ENCODE measurements around the gene C2orf76.
"Not testable (repeated sequence)": the region's sequence is repeated elsewhere in the genome, so short reads cannot be mapped to it uniquely, and the experiment has no call there.

C2orf76 gene

DNA sequence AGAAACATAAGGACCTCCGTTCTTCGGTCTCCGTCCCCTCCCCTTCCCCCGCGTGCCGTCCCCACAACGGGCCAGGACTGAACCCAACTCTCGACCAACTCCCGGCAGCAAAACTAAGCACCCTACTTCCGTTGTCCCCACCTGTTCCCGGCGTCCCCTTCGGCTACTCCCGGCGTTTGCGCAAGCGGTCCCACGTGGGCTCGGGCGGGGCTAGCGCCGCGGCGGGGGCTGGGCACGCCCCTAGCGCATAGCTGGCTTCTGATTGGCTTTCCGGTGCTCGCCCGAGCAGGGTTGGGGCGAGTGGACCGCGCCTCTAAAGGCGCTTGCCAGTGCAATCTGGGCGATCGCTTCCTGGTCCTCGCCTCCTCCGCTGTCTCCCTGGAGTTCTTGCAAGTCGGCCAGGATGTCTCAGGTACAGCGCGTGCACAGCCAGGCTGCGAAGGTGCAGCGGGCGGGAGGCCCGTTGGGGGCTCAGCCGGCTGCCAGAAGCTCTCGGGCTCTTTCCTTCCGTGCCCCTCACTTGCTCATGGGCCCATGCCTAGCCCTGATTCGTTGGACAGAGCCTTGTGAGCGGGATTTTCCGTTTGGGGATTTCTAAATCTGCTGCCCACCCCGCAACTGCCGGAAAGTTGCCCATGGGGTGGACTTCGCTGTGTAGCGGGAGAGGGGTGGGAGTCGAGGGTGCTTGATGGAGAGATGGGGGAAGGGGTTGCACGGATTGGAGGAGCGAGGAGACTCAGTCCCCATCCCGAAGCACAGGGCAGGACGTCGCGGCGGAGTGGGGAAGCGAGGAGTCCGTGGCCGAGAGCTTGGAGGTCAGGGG is at the start of gene C2orf76, which contains the start of gene DBI:
Gene C2orf76, minus strand, starts transcription at position 186 of the 823 bp plus-strand sequence. CDS start 26,875 bp downstream, outside the sequence.
Gene DBI, plus strand, starts transcription at position 329 of the 823 bp plus-strand sequence. Its CDS starts 75 bp downstream, at position 404.
- DNase-seq: peak; percentile 91

DNA sequence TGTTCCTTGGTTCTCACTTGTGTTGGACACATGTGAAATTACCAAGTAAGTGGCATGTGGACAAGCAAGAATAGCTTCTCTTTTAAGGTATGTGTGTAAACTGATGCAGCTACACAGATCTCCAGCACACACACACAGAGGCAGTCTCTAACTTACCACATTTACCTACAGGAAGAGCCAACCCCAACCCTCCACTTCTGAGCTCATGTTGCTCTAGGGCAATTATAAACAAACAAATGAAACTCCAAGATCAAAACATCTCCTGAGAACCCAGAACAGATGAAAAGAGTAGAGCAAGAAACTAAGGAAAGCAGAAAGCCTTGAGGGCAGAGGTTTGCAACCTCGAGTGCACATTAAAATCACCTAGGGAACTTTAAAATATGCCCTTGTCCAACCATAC is 49.0 kb upstream of the C2orf76 start:
- DNase-seq: no peak

DNA sequence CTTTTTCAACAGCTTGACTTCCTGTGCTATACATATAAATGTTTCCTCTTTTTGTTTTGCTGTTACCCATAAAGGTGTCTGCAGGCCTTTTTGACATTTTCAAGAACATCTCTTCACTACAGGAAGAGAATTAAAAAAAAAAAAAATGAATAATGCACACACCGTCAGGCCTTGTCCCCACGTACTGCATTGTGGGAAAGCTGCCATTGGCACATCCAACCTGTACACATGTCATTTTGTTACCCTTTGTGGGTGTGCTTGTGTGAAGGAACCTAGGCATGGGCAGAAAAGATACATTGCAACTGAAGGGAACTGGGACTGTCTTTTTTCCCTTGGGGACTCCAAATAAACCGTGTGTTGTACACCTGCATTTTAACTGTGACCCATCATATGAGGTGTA is 48.3 kb upstream of the C2orf76 start:
- no peak for DNase-seq

DNA sequence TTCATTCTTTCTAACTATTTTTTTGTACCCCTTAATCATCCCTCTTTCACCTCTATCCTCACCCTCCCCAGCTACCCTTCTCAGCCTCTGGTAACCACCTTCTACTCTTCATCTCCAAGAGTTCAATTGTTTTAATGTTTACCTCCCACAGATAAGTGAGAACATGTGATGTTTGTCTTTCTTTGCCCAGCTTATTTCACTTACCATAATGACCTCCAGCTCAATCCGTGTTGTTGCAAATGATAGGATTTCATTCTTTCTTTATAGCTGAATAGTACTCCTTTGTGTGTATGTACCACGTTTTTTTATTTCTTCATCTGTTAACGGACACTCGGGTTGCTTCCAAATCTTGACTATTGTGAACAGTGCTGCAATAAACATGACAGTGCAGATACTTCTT is 42.9 kb upstream of the C2orf76 start:
- no peak for DNase-seq

DNA sequence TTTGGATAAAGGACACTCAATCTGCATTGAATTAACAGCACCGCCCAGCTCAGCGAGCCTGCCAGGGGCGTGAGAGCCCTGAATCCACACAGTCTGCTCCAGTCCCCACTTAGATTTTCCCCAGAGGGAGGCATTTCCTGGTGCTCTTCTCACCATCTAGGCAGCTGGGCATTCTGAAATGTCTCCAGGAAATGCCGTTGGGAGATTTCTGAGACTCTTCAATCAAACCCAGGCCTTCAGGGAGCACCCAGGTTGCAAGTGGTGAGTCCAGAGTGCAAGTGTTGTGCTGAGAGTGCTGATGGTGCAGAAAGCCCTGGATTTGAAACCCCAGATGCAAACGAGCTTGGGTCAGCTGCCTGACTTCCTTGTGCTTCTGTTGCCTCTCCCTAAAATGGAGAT is 41.6 kb upstream of the C2orf76 start:
- no peak for DNase-seq

DNA sequence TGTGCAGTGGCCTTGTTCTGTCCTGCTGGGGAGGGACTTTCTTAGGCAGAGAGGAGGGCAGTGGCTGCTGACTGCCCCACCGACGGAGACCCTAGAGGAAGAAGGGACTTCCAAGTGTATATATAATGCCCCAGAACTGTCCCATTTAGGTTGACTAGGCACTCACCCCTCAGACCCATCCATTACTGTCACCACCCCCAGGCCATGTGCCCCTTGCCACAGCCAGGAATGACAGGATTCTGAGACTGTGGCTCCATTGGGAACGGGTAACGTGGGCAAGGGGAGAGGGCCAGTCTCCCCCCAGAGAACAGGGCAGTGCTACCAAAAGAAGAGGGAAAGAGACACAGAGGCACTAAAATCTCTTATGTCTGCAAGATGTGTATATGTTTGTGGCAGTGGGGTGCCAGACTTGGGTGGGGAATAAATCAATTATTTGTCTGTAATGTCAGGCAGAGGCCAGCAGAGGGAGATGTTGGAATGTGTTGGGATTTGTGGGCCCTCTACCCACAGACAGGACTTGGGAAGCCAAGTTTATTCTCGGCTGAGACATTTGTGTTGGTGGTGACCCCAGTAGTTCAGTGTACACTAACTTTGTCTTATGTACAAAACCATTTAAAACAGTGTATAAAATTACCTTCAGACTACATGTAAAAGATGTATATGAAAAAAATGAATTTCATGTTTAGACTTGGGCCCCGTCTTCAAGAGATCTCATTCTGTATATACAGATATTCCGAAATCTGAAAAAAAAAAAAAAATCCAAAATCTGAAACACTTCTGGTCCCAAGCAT is 41.0 kb upstream of the C2orf76 start:
- DNase-seq: peak; percentile 19

DNA sequence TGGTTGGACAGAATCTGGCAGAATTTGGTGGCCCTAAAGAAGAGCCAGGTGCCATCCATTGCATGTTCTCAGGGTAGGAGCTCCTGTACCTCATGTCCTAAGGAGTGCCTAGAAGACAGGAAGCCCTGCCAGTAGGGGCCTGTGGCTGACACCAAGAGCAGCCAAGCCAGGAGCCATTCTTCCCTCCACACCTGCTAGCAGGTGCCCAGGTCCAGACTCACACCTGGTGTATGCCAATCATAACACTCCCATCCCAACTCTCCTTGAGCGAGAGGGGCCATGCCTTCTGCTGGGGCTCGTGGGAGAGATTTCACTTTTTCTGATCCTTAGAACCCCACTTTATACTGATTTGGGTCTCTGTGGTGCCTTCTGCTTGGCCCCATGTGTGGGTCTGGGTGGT is 38.5 kb upstream of the C2orf76 start:
- DNase-seq: no peak

DNA sequence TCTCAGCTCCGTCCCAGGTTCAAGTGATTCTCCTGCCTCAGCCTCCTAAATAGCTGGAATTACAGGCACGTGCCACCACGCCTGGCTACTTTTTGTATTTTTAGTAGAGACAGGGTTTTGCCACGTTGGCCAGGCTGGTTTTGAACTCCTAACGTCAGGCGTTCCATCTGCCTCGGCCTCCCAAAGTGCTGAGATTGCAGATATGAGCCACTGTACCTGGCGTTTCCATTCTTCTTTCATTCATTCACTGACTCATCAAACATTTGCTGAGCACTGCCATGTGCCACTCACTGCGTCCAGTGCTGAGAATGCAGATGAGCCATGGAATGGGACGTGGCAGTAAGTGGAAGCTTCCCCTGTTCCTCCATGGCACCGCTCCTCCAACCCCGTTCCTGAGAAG is 37.0 kb upstream of the C2orf76 start:
- DNase-seq: not testable (repeated sequence)

DNA sequence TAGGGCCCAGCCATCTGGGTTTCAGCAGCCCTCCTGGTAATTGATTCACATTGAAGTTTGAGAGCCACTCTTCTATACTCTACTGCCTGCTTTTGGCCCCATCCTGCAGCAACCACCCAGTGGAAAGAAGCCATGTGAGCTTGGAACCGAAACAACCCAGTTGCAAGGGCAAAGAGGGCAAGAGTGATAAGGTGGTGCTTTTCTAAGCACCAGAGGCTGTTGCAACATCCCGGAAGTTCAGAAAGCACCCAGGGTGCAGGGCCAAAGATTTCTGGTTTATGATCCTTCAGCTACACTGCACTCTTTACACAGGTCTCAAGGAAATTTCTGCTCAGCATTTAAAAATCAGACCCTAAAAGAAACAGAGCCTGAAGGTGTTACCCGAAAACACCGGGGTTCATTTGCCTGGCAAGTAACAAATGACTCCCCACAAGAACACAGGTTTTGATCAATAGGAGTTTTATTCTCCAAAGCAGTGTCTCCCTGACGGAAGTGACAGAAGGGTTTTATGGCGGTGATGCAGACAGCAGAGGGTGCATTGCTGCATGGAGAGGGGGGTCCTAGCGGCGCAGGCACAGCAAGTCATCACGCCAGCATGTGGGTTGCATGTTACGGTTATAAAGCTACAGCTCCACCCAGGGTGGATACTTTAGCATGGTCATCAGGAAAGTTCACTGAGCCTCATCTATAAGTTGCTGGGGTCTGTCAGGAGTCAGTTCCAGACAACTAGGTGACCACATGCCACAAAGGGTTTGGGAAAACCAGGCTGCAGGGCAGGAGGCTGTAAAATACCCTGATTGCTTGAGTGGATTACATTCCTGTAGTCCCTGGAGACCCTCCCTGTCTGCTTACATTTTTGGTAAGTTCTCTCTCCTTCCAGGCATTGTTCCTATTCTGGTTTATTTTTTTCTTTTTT is 36.3 kb upstream of the C2orf76 start:
- DNase-seq: no peak

DNA sequence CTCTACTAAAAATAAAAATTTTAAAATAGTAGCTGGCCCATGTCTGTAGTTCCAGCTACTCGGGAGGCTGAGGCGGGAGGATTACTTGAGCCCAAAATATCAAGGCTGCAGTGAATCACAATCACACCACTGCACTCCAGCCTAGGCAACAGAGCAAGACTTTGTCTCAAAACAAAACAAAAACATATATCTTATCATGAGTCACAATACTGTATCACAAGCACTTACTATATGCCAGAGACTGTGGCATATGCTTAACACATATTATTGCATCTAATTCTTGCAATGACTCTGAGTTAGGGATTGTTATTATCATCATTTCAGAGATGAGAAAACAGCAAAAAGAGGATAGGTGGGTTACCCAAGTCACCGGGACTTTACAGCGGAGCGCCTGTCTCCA is 35.5 kb upstream of the C2orf76 start:
- DNase-seq: no peak

DNA sequence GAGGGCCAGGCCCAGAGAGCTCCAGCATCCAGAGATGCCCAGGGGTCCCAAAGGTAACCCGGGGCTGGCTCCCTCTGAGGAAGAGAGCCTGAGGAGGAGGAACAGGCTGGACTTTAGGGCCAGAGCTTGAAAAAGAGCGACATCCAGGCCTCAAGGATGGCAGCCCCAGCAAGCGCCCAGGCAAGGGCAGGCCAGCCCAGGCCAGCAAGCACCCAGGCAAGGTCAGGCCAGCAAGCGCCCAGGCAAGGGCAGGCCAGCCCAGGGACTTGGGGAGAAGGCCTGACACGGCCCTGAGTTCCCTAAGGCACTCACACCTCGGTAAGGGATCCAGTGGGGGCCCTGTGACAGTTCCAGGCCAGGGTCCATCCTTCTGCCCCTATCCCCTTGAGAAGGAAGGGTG is 30.6 kb upstream of the C2orf76 start:
- no peak for DNase-seq

DNA sequence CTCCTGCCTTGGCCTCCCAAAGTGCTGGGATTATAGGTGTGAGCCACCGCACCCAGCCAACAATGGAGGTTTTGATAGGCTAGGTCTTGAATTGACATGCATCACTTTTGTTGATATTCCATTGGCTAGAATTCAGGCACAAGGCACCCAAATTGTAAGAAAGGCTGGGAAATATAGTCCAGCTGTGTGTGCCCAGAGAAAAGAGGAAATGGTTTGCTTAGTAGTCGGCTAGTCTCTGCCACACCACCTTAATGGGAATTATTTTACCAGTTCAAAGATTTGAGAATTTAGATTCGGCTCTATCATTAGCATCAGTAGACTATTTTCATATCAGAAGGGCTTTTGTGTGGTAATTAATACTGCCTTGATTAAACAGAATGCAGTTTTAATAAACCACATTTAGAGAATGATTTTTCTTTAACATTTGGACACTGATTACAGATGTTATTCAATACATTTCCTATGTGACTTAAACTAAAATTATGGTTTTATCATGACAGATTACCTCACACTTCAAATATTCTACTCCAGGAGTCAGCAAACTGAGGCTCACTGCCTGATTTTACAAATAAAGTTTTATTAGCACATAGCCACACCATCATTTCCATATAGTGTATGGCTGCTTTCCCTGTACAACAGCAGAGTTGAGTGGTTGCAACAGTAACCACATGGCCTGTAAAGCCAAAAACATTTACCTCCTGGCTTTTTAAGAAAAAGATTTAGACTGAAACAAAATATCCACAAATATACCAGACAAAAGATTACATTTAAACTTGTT is 27.5 kb upstream of the C2orf76 start:
- no peak for DNase-seq

DNA sequence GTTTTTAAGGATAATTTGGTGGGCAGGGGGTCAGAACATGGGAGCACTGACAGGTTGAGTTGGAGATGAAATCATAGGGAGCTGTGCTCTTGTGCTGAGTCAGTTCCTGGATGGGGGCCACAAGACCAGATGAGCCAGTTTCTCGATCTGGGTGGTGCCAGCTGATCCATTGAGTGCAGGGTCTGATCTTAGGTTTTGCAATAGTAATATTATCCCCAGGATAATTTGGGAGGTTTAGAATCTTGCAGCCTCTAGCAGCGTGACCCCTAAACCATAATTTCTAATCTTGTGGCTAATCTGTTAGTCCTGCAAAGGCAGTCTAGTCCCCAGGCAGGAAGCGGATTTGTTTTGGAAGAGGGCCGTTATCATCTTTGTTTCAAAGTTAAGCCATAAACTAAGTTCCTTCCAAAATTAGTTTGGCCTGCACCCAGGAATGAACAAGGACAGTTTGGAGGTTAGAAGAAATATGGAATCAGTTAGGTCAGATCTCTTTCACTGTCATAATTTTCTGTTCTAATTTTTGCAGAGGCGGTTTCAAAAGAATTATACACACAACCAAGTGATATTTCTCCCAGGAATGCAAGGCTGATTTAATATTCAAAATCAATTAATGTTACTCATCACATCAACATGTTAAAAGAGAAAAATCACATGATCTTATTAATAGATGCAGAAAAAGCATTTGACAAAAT is 23.1 kb upstream of the C2orf76 start:
- no peak for DNase-seq

DNA sequence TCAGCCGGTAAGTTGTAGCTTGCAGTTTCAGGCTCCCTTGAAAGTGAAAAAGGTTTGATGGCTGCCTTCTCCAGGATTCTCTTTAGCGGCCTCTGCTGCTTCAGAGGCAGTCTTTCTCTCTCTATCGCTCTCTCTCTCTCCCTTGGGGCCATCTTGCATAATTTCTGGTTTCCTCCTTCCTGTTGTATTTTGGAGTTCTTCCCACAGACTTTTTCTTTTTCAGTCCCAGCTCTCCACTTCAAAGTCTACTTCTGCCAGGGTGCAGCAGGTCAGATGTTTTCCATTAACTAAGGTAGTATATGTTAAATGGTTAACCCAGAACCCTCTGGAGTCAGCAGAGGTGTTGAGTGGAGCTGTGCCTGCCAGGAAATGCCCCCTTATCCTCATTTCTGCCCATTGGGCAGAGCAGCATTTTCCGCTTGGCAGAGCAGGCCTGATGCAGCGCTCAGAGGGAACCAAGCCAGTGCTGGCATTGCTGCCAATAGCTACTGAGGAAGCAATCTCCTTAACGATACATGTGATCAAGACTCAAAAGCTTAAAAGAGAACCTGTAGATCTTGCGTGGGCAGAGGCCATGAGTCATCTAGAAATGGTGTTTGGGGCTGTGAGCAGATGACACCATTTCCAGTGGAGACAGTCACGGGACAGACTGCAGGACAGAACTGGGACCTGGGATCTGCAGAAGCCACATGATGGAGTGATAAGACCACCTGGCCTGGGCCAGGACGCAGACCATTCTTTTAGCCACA is 20.9 kb upstream of the C2orf76 start:
- DNase-seq: no peak

DNA sequence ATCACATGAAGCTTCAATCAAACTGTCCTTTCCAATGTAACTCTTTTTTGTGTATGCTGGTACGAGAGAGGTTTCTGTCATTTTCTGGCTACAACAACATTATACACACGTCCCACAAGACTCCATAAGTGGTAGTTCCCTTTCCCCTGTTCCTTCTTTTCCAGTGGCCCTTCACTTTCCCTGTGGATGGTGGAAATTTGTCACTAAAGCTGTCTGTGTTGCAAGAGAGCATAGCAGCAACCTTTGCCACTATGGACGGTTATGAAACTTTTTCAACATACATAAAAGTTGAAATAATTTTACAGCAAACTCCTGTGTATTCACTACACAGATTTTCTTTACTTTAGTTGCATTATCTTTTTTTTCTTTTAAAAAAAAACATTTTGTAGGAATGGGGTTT is 18.8 kb upstream of the C2orf76 start:
- DNase-seq: no peak

DNA sequence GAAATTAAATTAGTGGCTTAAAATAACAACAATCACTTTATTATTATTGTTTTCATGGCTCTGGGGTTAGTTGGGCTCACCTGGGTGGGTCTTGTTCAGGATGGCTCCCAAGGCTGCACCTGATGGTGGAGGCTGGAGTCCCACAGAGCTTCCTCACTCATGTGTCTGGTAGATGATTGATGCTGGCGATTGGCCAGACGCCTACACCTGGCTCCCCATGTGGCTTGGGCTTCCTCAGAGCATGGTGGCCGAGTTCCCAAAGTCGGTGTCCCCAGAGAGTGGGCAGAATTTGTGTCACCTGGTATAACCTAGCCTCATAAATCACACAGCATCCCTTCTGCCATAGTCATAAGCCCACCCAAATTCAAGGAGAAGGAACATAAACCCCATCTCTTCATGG is 18.3 kb upstream of the C2orf76 start:
- no peak for DNase-seq

DNA sequence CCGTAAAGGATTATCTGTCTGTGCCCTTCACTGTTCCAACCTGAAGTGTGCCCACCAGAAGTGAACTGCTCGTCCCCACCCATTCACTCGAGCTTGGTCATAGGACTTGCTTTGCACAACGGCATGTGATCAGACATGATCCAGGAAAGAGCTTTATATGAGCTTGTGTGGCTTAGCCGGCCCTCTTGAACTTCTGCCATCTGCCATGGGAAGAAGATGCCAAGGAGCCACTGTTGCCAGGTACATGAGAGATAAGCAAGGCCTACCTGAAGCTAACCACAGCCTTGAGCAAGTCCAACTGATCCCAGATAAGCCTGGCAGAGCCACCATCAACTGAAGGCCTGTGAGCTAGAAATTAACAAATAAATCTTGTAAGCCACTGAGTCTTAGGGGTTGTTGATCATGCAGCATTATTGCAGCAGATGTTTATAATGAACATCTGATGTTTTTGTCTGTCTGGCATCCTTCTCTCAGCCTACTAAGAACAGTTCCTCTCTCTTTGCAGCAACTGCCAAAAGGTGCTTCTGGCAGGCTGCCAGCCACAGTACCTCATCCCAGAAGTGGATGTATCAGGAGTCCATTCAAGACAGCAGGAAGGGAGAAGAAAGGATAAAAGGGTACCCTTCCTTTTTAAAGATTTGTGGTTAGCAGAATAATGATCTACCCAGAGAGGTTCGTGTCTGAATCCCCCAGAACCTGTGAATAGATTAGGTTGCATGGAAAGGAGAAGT is 16.9 kb upstream of the C2orf76 start:
- peak; percentile 42 for DNase-seq

DNA sequence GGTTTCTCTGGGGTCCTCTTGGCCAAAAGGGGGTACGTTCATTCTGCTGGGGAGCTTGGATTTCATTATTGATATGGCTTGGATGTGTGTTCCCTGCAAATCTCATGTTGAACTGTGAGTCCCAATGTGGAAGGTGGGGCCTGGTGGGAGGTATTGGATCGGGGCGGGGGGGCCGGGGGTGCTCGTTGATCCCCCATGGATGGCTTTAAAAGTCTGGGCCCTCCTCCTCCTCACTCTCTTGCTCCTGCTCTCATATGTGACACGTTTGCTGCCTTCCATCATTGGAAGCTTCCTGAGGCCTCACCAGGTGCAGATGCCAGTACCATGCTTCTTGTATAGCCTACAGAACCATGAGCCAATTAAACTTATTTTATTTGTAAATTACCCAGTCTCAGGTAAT is 11.9 kb upstream of the C2orf76 start:
- no peak for DNase-seq

DNA sequence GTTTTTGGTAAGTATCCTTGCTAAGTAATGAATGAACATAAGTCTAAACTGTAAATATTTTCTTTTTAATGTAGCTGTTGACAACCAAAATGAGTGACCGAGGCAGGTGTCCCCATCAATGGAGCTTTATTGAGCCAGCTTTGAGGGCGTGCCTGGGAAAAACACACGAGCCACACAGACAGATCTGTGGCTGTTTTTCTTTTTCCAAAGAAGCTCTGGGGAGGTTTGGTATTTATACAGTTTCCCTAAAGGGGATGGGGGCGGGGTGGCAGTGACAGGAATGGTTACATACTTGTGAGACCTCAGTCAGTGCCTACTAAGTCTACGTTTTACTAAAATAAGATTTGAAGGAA is 11.3 kb upstream of the C2orf76 start:
- no peak for DNase-seq

DNA sequence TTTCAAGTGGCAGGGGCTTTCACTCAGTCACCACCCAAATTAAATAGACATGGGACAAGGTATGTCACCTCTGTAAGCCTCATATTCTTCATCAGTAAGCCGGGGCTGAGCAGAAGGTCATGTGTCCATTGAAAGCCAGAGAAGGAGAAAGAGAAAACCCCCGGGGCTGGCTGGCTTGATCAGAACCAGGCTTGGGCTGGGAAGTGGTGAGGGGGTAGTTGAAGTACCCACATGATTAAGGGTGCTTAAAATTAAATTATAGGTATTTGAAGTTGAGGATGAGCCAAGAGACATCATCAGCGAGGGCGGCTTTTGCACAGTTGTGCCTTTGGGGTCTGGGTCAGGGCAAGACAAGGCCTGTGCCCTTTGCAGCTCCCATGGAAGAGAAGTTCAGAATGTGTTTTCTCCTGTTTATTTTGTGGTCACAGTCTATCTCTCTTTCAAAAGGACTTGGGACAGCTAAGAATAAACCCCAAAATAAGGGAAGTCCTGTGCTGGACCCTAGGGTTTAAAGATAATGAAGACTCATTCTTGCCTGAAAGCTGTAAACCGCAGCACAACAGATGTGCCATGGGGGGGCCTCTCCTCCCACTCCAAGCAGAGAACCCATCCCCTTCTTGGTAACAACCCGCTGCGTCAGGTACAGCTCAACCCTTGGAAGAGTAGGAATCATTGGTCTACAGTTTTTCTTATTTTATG is 10.8 kb upstream of the C2orf76 start:
- no peak for DNase-seq

All from NCI-H1105 (cell line).